Activated T-cell treated with anti-CD3 and anti-CD28 coated beads, Interleukin-2, amount 50 U/mL, for 48 hours (primary cell): ENCODE results near the gene SLC2A8.

Source experiments
- DNase-seq, 2 experiments: peaks; one replicate each; pipeline ENCODE4 v3.0.0-alpha.2; 2020

Gene SLC2A8

DNA sequence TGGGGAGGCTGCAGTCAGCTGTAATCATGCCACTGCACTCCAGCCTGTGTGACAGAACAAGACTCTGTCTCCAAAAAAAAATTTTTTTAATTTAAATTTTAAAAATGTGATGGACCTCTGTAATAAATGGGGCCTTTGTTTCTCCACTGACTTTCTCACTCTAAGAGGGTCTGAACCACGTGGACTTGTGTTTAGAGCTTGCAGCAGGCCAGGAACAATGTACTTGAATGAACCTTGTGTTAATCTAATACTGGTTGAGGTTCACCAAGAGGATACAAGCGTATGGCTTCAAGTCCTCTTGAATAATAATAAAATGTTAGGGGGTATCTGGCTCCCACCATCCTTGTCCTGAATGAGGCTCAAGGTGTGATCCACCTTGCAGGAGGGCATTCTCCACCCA is 14.4 kb upstream of the SLC2A8 start:
- DNase-seq: no peak

- DNase-seq: no peak
Measured at GRCh38 chr9:127384016-127384730, 12.8 kb upstream of the SLC2A8 start.

DNA sequence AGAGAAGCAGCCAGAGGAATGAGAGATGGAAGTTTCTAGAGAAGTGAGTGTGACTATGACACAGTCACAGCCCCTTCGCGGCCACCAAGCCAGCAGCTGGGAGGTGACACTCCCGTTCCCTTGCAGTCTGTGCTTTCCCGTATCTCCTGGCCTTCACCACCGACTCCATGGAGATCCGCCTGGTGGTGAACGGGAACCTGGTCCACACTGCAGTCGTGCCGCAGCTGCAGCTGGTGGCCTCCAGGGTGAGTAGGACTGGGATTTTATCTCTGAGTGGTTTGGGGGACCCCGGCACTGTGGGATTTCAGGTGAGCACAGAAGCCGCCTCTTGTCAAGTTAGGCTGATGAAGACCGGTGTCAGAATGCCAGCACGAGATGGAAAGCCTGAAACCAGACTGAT is 12.1 kb upstream of the SLC2A8 start:
- DNase-seq: no peak

DNA sequence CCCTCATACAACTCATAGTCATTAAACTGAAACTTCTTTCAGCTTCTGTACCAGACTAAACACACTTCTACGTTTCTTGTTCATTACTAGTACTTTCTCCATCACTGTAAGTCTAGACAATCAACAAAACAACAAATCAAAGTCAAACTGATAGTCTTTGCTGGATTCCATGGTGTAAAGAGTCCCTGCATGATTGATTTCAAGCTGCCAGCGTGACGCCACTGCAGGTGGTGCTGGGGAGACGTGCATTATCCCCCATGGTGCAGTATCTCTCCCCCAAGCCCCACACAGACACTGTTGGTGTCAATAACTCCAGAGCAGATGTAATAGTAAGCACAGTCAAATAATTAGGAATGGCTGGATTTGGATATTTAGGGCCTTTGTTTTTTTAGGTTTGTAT is 10.7 kb upstream of the SLC2A8 start:
- no peak for DNase-seq

GRCh38 chr9:127386981-127387380 is 10.0 kb upstream of the SLC2A8 start:
- no peak for DNase-seq

- DNase-seq: peak; percentile 86
Measured at GRCh38 chr9:127388037-127388855, 8.7 kb upstream of the SLC2A8 start.

DNA sequence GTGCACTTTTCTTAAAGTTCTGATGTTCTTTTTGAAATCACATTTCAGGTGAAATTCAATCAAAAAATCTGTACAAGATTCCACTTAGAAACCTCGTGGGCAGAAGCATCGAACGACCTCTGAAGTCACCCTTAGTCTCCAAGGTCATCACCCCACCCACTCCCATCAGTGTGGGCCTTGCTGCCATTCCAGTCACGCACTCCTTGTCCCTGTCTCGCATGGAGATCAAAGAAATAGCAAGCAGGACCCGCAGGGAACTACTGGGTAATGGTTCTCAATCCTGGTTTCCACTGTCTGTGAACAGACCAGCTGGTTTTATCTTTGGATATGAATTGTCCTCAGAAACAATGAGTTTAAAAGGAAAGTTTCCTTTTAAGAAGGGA is 8.1 kb upstream of the SLC2A8 start:
- DNase-seq: no peak

DNA sequence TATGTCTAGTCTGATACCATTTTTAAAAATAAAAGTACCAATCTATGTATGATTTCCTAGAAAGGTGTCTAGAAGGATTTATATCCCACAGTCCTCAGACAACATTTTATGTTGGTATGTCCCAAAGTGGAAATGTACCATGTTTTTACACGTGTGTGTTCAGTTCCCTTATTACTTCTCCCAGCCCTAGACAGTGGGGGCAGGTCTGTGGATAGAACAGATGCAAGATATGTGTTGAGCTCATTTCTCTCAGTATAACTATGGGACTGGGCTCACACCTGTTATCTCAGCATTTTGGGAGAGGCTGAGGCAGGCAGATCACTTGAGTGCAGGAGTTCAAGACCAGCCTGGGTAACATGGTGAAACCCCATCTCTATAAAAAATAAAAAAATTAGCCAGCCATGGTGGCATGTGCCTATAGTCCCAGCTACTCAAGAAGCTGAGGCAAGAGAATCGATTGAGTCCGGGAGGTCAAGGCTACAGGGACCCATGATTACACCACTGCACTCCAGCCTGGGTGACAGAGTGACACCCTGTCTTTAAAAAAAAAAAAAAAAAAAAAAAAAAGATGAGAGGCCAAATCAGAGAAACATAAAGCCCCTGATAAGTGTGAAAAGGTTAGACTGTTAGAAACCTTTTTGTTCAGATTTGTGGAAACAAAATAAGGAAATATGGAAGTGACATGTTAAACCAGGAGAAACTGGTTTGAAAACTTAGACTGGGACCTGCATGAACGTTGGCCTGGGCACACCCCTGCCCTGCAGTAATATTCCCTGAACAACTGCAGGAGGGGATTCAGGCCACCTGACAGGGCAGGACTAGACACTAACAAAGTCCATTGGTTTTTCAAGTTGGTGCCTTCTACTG is 7.4 kb upstream of the SLC2A8 start:
- no peak for DNase-seq

DNA sequence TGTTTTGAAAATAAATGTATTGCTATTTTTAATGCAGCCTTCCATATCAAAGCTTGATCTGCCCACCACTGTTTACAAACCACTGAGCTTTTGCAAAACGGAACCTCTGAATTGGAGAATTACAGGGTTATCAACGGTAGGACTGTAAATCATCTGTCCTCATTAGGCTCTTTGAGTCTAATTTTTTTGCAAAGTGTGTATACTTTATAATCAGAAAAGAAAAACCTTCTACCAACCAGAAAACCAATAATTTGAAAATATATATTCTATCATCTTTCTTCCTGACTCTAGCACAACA is 6.8 kb upstream of the SLC2A8 start:
- DNase-seq: no peak

DNA sequence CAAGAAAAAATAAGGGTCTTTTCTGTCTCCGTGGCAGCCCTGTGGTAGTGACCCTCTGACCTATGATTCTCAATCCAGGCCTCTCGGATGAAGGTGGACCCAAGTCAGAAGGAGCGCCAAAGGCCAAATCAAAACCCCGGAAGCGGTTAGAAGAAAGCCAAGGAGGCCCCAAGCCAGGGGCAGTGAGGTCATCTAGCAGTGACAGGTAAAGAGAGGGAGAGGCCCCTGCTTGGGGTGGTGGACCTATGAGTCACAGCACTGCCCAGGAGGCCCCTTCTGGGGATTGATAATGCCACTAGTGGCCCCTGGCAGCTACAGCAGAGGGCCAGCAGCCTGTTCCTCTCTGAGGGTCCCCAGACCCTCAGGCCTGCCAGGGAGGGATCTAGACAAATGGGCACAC is 6.4 kb upstream of the SLC2A8 start:
- no peak for DNase-seq

- no peak for DNase-seq
Measured at GRCh38 chr9:127392166-127392565, 4.8 kb upstream of the SLC2A8 start.

GRCh38 chr9:127392976-127393375 is 4.0 kb upstream of the SLC2A8 start:
- DNase-seq: no peak

- DNase-seq: no peak
Measured at GRCh38 chr9:127393645-127394044, 3.3 kb upstream of the SLC2A8 start.

DNA sequence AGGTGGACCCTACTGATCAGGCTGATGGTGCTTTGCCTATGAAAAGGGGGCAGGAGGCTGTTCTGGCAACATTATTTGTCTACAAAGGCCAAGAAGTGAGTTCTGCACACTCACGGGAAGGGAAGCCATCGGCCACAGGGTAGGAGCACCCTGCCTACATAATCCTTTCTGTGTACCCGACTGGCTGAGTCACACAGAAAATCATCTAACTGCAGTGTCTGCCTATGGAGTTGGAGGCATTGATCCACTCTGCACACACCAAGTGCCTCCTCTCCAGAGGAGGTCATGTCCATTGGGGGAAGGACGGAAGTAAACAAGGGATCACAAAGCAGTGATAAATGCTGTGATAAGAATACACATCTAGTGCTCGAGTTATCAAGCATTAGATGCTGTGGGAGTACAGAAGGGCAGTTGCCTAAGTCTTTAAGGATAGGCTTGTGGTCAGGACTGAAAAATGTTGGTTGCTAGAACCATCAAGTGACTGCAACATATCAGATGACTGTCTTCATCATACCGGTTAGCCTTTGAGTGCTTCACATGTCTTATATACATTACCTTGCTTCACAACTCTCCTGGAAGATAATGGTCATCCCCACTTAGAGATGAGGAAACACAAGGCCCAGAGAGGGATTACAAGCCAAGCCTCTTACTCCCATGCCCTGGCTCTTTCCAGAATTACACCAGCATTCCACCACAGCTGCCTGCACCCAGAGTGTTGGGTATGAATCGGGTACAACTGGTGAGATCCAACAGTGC is 1.3 kb upstream of the SLC2A8 start:
- DNase-seq: no peak

- DNase-seq: no peak
Measured at GRCh38 chr9:127396253-127396807, 639 bp upstream of the SLC2A8 start.

DNA sequence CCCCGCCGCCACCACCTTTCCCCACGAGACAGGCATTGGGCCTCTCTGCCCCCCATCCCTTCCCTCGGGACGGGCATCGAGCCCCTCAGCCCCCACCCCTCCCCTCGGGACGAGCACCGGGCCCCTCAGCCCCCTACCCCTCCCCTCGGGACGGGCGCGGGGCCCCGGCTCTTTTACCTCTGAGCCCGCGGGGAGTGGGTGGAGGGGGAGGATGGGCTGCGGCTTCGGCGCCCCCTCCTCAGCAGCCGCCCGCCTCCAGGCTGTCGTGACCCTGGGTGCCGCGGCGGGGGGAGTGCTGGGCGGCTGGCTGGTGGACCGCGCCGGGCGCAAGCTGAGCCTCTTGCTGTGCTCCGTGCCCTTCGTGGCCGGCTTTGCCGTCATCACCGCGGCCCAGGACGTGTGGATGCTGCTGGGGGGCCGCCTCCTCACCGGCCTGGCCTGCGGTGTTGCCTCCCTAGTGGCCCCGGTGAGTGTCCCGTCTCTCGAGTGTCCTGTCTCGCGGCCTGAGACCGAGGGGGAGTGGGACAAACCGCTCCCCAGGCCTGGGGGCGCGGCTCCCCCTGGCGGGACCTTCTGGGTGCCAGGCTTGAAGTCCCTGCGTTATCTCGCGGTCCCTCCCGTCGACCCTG is 791 bp downstream of the SLC2A8 start:
- peak; percentile 65 to 68 for DNase-seq

DNA sequence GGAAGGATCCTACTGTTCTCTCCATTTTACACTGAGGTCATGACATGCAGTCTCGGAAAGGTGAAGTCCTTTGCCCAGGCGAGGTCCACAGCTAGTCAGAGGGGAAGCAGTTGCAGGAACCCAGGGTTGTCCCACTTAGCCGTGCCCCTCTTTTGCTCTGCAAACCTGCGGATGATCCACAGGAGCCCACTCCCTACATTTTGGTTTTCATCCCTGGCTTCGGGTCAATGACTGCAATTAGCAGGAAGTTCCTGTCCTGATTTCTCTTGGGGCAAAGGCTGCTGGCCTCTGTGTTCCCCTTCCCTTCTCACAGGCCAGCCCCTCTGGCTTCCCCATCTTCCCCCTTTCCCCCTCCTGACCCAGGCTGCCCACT is 1.3 kb downstream of the SLC2A8 start:
- no peak for DNase-seq

DNA sequence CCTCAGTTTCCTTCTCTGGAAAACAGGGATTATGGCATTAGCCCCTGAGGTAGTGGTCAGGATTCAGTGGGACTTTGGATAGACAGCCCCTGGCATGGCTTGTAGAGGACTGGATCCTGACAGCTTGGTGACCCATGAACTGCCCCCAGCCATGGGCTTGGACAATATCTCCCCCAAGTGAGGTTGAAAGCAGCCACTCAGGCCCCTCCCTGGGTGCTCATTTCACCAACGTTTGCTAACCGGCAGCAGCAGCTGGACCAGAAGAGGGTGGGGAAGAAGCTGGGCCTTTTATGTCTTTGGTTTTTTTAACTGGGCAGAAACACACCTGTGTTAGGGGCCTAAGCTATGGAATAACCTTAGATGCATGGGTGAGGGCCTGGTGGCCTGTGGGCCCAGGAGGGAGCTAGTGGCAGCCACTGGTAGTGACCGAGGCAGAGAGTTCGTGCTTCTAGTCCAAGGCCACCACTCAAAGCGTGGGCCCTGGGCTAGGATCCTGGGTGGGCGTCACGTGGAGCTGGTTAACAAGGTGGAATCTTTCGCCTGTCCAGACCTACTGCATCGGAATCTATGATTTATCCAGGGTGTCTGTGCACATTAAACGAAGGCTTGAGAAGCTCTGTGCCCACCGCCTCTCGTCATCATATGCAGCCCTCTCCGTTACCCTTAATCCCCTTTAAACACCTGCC is 1.9 kb downstream of the SLC2A8 start:
- DNase-seq: no peak

DNA sequence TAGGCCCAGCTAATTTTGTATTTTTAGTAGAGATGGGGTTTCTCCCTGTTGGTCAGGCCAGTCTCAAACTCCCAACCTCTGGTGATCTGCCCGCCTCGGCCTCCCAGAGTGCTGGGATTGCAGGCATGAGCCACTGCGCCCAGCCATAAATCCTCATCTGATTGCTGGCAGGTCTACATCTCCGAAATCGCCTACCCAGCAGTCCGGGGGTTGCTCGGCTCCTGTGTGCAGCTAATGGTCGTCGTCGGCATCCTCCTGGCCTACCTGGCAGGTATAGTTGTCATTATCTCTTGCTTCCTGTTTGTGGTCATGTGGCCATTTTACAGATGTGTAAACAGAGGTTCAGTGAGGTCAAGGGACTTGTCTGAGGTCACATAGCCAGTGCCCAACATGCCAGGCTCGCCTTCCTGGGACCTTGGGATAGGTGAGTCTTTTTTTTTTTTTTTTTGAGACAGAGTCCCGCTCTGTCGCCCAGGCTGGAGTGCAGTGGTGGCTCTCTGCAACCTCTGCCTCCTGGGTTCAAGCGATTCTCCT is 2.8 kb downstream of the SLC2A8 start:
- no peak for DNase-seq

- DNase-seq: no peak
Measured at GRCh38 chr9:127402401-127403090, 5.6 kb downstream of the SLC2A8 start.
